ENCODE data around the gene RDH5.

RDH5 gene

GRCh38 chr12:55696796-55697462 lies 23.3 kb upstream of the RDH5 start:
- DNase-seq: no peak

- no peak for DNase-seq
Measured at GRCh38 chr12:55697686-55698085, 22.5 kb upstream of the RDH5 start.

- DNase-seq: no peak
Measured at GRCh38 chr12:55698241-55698955, 21.8 kb upstream of the RDH5 start.

- DNase-seq: no peak
Measured at GRCh38 chr12:55698965-55699364, 21.2 kb upstream of the RDH5 start.

- DNase-seq: no peak
Measured at GRCh38 chr12:55699471-55700055, 20.6 kb upstream of the RDH5 start.

GRCh38 chr12:55700255-55701018 lies 19.8 kb upstream of the RDH5 start:
- no peak for DNase-seq

GRCh38 chr12:55702861-55703260 lies 17.3 kb upstream of the RDH5 start:
- DNase-seq: no peak

GRCh38 chr12:55703288-55703687 lies 16.9 kb upstream of the RDH5 start:
- no peak for DNase-seq

- no peak for DNase-seq
Measured at GRCh38 chr12:55703901-55704761, 16.1 kb upstream of the RDH5 start.

GRCh38 chr12:55704824-55705718 lies 15.1 kb upstream of the RDH5 start:
- DNase-seq: no peak

GRCh38 chr12:55705782-55706402 lies 14.3 kb upstream of the RDH5 start:
- DNase-seq: no peak

- DNase-seq: no peak
Measured at GRCh38 chr12:55706568-55707218, 13.5 kb upstream of the RDH5 start.

- no peak for DNase-seq
Measured at GRCh38 chr12:55707219-55707671, 12.9 kb upstream of the RDH5 start.

GRCh38 chr12:55707841-55708694 lies 12.1 kb upstream of the RDH5 start, which contains the start of gene ITGA7:
ITGA7 (minus strand) TSS chr12:55707904; CDS start chr12:55707682, 222 bp downstream.
- peak; percentile 36 for DNase-seq

- no peak for DNase-seq
Measured at GRCh38 chr12:55708695-55709233, 11.4 kb upstream of the RDH5 start.

GRCh38 chr12:55711786-55712553 lies 8.2 kb upstream of the RDH5 start:
- no peak for DNase-seq

GRCh38 chr12:55712700-55713415 lies 7.3 kb upstream of the RDH5 start:
- DNase-seq: no peak

Data from central memory CD4-positive, alpha-beta T cell (primary cell).